Urinary bladder (tissue), 4 donors: ENCODE measurements around the gene C6orf163. TPM values are rescaled to one million over a fixed set of nuclear protein-coding genes. Genes with fewer than 3 reads are reported as not detected.
A peak's percentile ranks its signal among the peaks of the same experiment; 100 is the strongest.
"Not testable (repeated sequence)": the region's sequence is repeated elsewhere in the genome, so short reads cannot be mapped to it uniquely, and the experiment has no call there.

ENCODE experiments used
- DNase-seq: peaks from one replicate; pipeline ENCODE4 v3.0.0-alpha.2; 2015; ENCODE audit errors: extremely low spot score
- H3K27ac ChIP-seq: one replicate; pipeline ENCODE4 v1.5.1; 2013; ENCODE audit warnings: low read depth, mild to moderate bottlenecking, moderate library complexity
- H3K36me3 ChIP-seq: one replicate; pipeline ENCODE4 v1.6.1; 2013; ENCODE audit warnings: mild to moderate bottlenecking, moderate library complexity; ENCODE audit not compliant: insufficient read depth
- H3K4me1 ChIP-seq: one replicate; pipeline ENCODE4 v1.6.1; 2013; ENCODE audit warnings: mild to moderate bottlenecking, moderate library complexity; ENCODE audit not compliant: insufficient read depth
- H3K4me3 ChIP-seq: one replicate; pipeline ENCODE4 v1.5.1; 2013; ENCODE audit warnings: low read depth, low read length
- WGBS: extraction: QIAGEN DNeasy Blood & Tissue Kit; methylation state at CpG from one replicate; pipeline ENCODE4 v1.1.7; 2013; 5-methylcytosine and 5-hydroxymethylcytosine counted together
- polyA plus RNA-seq: library from polyadenylated mRNA; stranded (reverse); fragments of 200-250 nt; gene quantifications from one replicate; pipeline ENCODE4 v1.2.3, GENCODE V29; 2013
- total RNA-seq: library from RNA; depleted of rRNA; stranded (reverse); fragments of >200 nt; gene quantifications from one replicate; pipeline ENCODE4 v1.2.3, GENCODE V29; 2014
- donor health status: healthy with polysubstance abuse.
- donor health status: healthy.

The C6orf163 gene
- total RNA-seq (17.1 TPM), polyA plus RNA-seq (0.47 TPM)

DNA sequence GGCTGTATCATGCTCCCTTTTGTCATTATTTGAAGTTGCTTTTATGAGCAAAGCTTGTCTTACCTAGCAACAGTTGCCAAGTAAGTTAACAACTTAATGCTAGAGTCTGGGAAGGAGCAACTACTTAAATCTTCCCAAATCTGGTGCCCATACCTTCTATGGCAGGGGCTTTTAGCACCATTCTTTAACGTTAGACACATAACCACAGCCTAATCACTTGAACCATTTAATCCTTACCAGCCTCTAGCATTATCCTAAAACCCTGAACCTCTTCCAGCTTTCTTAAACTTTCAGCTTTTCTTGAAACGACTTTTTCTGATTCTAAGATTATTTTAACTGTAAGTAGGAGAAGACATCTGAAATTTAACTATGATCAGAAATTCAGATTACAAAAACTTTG lies at the start of gene C6orf163:
C6orf163 (plus strand) TSS at position 83 of the 400 bp plus-strand sequence; CDS start at position 370, 287 bp downstream.
- H3K36me3 ChIP-seq = no peaks in the 10 kb centered on the region
- no peak within 1 kb of the TSS for H3K4me3 ChIP-seq
- H3K27ac ChIP-seq = no peak within 1 kb of the TSS
- no peaks in the 10 kb centered on the region for H3K4me1 ChIP-seq
- 35% methylated on average over 2 of the region's 2 CpGs for WGBS
- no peak for DNase-seq

DNA sequence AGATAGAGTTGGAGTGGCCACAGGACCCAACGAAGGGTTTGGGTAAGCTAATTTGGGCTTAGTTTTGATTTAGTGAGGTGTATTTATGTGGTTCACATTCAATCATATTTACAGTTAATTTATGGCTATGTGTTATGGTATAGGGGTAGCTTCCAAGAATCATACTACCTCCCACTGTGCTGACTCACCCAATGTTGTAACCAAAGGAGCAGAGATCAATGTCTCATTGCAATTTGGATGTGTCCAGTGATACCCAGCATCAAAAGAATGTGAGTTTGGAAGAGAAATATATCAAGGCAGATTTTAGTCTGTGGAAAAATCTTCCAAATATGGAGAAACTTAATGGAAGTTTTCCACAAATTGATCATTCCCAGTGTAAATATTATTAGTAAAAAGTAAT lies 47.5 kb upstream of the C6orf163 start:
- Histone ChIP-seq H3K36me3 (no peaks in the 10 kb centered on the region), H3K4me1 (no peaks in the 10 kb centered on the region), H3K4me3 (no peak overlapping the region), H3K27ac (no peak overlapping the region)
- no peak for DNase-seq
- WGBS = 68% methylated on average over 1 of the region's 1 CpG

DNA sequence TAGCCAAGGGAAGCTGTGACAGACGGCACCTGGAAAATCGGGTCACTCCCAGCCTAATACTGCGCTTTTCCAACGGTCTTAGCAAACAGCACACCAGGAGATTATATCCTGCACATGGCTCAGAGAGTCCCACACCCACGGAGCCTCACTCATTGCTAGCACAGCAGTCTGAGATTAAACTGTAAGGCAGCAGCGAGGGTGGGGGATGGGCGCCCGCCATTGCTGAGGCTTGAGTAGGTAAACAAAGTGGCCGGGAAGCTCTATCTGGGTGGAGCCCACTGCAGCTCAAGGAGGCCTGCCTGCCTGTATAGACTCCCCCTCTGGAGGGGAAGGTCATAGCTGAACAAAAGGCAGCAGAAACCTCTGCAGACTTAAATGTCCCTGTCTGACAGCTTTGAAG lies 43.3 kb upstream of the C6orf163 start:
- H3K27ac ChIP-seq, H3K4me3 ChIP-seq, DNase-seq, H3K36me3 ChIP-seq, H3K4me1 ChIP-seq: not testable (repeated sequence)
- WGBS = 76% methylated on average over 9 of the region's 9 CpGs

DNA sequence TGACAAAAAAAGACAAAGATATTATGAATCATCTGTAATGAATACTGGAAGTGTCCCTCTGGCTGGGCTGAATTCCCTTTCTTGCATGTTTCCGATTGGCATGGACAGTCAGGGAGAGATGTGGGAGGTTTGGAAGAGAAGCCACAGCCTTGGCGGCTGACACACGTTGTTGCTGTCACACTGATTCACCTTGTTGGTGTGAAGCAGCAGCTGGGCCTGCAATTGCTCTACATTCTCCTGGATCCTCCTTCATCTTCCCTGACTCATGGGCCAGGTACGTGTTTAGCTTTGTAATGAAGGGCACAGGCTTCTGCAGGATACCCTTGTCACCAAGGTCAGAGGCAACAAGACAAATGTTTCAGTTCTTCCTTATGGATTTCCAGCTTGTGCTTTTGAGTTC lies 35.6 kb upstream of the C6orf163 start:
- H3K27ac ChIP-seq = no peak overlapping the region
- DNase-seq = no peak
- no peaks in the 10 kb centered on the region for H3K36me3 ChIP-seq
- no peaks in the 10 kb centered on the region for H3K4me1 ChIP-seq
- H3K4me3 ChIP-seq = no peak overlapping the region
- WGBS = 74% methylated on average over 4 of the region's 4 CpGs

DNA sequence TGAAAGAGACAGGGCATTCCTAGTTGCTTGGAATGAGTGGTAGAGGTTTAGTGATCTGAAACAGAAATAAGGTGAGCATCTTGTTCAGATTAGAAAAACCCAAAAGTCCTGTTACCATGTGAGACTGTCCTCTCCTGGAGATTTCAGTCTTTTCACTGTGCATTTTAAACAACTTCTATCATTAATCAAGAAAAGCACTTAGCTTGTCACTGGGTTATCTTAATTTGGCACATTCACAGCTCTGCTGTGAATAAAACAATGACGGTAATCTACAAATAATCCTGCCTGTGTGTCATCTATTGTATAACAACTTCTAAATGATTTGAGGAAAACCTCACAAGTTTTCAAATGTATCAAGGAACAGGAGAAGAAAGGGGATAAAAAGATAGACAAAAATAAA lies 31.8 kb upstream of the C6orf163 start:
- Histone ChIP-seq H3K4me3 (no peak overlapping the region), H3K27ac (no peak overlapping the region), H3K36me3 (no peaks in the 10 kb centered on the region), H3K4me1 (no peaks in the 10 kb centered on the region)
- WGBS = 0% methylated on average over 1 of the region's 1 CpG
- DNase-seq = no peak

DNA sequence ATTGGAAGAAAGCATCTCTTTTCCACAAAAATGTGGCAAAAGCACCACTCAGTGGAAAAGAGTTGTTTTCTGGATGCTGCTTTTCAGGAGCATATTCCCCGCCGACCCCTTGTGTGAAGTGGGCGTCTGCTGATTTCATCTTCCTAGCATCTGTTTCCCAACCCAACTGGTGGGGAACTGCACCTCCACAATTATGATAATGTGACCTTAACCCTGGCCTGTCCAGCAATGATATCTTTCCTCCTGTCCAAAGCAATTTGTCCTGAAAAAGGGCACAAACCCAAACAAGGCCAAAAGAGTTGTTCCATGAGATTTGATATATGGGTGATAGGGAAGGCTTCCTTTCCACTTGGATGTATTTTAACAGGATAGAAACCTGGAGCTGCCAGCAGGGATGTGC lies 29.5 kb upstream of the C6orf163 start:
- no peak overlapping the region for H3K27ac ChIP-seq
- H3K36me3 ChIP-seq = no peaks in the 10 kb centered on the region
- no peak for DNase-seq
- H3K4me1 ChIP-seq = no peaks in the 10 kb centered on the region
- H3K4me3 ChIP-seq = no peak overlapping the region
- 92% methylated on average over 3 of the region's 3 CpGs for WGBS

DNA sequence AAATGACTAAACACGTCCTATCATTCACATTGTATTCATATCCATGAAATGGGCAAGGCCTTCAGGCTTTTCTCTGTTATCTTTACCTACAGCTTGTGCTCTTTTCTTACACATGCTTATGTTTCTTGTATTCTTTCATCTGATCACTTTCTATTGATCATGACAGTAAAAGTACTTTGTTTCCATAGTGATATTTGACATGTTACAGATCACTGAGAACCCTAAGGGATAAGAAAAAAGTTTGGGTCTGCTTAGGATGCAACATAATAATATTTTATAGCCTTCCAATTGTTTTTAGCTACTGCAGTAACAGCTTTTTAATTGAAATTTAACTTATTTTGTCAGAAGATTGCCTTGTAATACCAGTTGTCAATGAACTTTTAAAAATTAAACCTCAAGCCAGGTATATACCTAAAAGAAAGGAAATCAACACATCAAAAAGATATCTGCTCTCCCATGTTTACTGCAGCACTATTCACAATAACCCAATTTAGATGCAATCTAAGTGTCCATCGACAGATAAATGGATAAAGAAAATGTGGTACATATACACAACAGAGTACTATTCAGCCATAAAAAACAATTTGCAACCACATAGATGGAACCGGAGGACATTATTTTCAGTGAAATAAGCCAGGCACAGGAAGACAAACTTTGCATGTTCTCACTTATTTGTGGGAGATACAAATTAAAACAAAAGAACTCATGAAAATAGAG lies 25.2 kb upstream of the C6orf163 start:
- Histone ChIP-seq H3K36me3 (no peaks in the 10 kb centered on the region), H3K27ac (no peak overlapping the region), H3K4me1 (no peaks in the 10 kb centered on the region), H3K4me3 (no peak overlapping the region)
- no peak for DNase-seq
- 81% methylated on average over 3 of the region's 3 CpGs for WGBS

DNA sequence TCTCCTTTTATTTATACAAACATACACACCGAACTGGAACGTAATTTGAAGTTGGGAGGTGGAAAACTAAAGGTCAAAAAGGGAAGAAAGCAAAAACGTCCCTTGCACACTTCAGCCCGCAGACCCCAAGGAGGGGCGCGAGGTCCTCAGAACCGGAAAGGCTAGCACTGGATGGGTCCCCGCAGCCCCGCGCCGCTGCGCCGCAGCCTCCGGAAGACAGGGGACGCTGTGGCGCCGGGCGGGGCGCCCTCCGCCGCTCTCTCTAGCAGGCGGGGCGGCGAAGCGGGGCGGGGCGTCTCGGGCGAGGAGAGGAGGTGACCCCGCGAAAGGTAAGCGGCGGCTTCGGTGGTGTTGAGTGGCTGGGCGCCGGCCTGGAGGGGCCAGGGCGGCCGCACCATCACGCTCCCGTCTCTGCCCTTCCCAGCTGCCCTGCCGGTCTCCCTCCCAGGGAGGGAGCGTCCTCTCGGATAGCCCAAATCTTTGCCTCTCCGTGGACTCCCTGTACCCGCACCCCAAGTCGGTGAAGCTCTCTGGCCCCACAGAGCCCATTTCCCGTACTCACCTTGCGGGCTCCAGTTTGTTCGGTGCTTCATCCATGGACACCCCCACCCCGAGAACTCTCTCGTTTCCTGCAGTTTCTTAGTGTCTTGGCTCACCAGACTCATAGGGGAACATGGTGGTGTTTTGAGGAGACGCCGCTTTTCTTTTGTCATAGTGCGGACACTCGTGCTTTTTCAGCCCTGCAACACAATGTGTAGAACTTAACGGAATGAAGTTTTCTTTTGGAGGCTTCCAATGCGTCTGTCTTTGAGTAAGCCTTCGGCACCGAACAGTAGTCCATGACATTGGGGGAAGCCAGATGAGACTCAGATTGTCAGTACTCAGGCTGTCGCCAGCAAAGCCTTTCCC lies 22.1 kb upstream of the C6orf163 start, which contains the start of gene SMIM8:
SMIM8 (plus strand) TSS at position 285 of the 909 bp plus-strand sequence. CDS start 14,444 bp downstream, outside the sequence.
- no peak within 1 kb of the TSS for H3K27ac ChIP-seq
- no peaks in the 10 kb centered on the region for H3K4me1 ChIP-seq
- no peaks in the 10 kb centered on the region for H3K36me3 ChIP-seq
- under 1% methylated on average over 60 of the region's 60 CpGs for WGBS
- peak within 1 kb of the TSS; percentile 91 for H3K4me3 ChIP-seq
- no peak for DNase-seq

DNA sequence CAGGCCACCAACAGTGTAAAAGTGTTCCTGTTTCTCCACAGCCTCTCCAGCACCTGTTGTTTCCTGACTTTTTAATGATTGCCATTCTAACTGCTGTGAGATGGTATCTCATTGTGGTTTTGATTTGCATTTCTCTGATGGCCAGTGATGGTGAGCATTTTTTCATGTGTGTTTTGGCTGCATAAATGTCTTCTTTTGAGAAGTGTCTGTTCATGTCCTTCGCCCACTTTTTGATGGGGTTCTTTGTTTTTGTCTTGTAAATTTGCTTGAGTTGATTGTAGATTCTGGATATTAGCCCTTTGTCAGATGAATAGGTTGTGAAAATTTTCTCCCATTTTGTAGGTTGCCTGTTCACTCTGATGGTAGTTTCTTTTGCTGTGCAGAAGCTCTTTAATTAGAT lies 20.7 kb upstream of the C6orf163 start:
- not testable (repeated sequence) for H3K36me3 ChIP-seq, DNase-seq, H3K4me3 ChIP-seq, H3K27ac ChIP-seq, H3K4me1 ChIP-seq
- WGBS = 98% methylated on average over 1 of the region's 1 CpG

DNA sequence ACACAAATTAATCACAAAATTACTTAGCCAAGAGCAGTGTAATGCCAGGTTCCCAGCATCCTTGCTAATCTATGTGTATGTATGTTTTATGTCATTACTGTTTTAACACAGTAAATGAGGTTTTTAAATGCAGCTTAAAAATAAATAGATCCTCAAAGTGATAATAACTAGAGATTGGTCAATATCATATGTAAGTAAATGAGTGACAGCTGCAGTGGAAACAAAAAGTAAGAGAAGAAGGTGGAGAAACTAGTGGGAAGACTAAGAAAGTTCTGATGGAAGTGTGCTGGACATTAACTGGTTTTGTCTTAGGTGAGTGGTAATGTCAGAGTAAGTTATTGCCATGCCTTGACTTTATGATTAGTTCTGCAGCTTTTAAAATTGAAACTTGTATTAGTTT lies 13.7 kb upstream of the C6orf163 start:
- Histone ChIP-seq H3K27ac (no peak overlapping the region), H3K36me3 (no peaks in the 10 kb centered on the region), H3K4me3 (no peak overlapping the region), H3K4me1 (no peaks in the 10 kb centered on the region)
- DNase-seq = no peak

DNA sequence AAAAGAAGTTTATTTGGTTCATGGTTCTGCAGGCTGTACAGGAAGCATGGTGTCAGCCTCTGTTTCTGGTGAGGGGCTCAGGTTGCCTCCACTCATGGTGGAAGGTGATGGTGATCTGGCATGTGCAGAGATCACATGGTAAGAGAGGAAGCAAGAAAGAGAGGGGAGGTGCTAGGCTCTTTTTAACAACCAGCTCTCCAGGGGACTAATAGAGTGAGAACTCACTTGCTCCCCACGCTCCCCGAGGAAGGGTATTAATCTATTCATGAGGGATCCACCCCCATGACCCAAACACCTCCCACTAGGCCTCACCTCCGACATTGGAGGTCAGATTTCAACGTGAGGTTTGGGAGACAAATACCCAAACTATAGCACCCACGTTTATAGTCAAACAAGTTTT lies 11.6 kb upstream of the C6orf163 start:
- 68% methylated on average over 5 of the region's 5 CpGs for WGBS

DNA sequence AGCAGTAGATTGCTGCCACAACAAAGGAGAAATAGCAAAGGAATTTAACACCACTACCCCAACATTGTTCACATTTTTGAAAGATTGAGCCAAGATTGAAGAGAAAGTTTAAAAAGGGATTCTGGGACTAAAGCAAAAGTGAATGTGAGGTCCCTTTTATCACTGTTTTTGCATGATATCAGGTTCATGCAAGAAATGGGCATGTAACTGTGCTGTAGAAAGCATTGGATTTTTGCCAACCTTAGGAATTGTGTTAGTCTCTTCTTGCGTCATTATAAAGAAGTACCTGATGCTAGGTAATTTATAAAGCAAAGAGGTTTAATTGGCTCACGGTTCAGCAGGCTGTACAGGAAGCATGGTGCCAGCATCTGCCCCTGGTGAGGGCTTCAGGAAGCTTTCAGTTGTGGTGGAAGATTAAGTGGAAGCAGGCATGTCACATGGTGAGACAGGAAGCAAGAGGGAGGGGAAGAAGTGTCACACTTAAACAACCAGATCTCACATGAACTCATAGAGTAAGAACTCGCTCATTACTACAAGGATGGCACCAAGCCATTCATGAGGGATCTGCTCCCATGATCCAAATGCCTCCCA lies 10.9 kb upstream of the C6orf163 start:
- H3K27ac ChIP-seq = no peak overlapping the region
- 57% methylated on average over 3 of the region's 3 CpGs for WGBS
- H3K4me1 ChIP-seq = no peaks in the 10 kb centered on the region
- H3K4me3 ChIP-seq = no peak overlapping the region
- no peak for DNase-seq
- no peaks in the 10 kb centered on the region for H3K36me3 ChIP-seq

More for the DNA sequence above, 11.6 kb upstream of the C6orf163 start:
- Histone ChIP-seq H3K4me1 (no peaks in the 10 kb centered on the region), H3K36me3 (no peaks in the 10 kb centered on the region), H3K4me3 (no peak overlapping the region), H3K27ac (no peak overlapping the region)
- no peak for DNase-seq

DNA sequence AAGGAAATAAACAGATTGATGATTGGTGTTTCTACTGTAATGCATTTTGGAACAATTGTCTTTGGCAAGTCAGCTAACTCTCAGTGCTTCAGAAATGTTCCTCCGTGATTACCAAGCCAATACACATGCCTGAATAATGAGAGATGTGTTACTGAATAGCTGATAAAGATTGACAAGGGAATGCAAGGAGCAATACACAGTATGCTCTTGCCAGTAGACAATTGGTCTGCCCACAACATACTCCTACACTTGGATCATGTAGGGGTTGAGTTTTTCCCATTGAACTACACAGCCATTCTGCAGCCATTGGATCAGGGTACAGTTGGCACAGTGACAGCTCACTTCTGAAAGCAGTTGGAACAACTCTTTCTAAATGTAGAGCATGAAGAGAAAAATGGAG lies 9.9 kb upstream of the C6orf163 start:
- Histone ChIP-seq H3K4me3 (no peak overlapping the region), H3K27ac (no peak overlapping the region), H3K36me3 (no peaks in the 10 kb centered on the region), H3K4me1 (no peaks in the 10 kb centered on the region)
- DNase-seq = no peak
- 58% methylated on average over 1 of the region's 1 CpG for WGBS

DNA sequence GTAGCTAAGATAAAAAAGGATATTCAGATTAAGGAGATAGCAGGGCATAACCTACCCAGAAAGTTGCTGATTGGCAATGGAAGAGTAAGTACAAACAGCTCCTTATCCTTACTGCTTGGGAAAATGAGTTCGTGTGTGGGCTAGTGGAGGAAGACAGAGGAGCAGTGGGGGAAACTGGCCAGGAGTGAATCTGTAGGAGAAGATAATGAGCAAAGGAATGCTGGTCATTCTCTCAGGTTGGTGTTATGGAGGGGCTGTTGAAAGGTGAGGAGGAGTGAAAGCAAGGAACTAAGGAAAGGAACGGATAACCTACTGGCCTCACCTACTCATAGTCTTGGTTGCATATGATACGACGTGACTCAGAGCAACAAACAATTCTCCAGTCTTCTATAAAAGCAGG lies 8.2 kb upstream of the C6orf163 start:
- no peak for DNase-seq
- WGBS = 78% methylated on average over 4 of the region's 4 CpGs
- no peaks in the 10 kb centered on the region for H3K4me1 ChIP-seq
- no peak overlapping the region for H3K27ac ChIP-seq
- H3K4me3 ChIP-seq = no peak overlapping the region
- H3K36me3 ChIP-seq = no peaks in the 10 kb centered on the region
